Retina (tissue), 1 donor: Measurements from ENCODE around the gene SLC37A4.
"Not testable (repeated sequence)": the region's sequence is repeated elsewhere in the genome, so short reads cannot be mapped to it uniquely, and the experiment has no call there.

Experiments used
- DNase-seq: peaks from one replicate; pipeline ENCODE4 v3.0.0-alpha.2; 2016

SLC37A4 gene

GRCh38 chr11:119041821-119042514 lies 11.3 kb upstream of the SLC37A4 start:
- DNase-seq = no peak

DNA sequence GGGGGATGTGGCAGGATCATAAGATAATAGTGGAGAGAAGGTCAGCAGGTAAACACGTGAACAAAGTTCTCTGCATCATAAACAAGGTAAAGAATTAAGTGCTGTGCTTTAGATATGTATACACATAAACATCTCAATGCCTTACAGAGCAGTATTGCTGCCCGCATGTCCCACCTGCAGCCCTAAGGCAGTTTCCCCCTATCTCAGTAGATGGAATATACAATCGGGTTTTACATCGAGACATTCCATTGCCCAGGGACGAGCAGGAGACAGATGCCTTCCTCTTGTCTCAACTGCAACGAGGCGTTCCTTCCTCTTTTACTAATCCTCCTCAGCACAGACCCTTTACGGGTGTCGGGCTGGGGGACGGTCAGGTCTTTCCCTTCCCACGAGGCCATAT lies 8.8 kb upstream of the SLC37A4 start:
- DNase-seq = not testable (repeated sequence)

- DNase-seq = no peak
Measured at GRCh38 chr11:119038884-119039283, 8.2 kb upstream of the SLC37A4 start.

DNA sequence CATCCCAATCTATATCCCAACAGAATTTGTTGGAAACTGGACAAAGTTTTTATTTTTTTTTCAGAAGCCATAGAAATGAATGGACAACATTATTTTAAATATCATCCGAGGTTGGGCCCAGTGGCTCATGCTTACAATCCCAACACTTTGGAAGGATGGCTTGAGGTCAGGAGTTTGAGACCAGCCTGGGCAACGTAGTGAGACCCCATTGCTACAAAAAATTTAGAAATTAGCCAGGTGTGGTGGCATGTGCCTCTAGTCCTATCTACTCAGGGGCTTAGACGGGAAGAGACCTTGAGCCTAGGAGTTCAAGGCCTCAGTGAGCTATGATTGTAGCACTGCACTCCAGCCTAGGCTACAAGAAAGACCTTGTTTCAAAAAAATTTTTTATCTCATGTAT lies 4.1 kb upstream of the SLC37A4 start:
- DNase-seq = no peak

GRCh38 chr11:119033421-119033820 lies 2.7 kb upstream of the SLC37A4 start:
- DNase-seq = not testable (repeated sequence)

- DNase-seq = no peak
Measured at GRCh38 chr11:119031912-119032280, 1.2 kb upstream of the SLC37A4 start.

- no peak for DNase-seq
Measured at GRCh38 chr11:119030029-119030328, 698 bp downstream of the SLC37A4 start.

DNA sequence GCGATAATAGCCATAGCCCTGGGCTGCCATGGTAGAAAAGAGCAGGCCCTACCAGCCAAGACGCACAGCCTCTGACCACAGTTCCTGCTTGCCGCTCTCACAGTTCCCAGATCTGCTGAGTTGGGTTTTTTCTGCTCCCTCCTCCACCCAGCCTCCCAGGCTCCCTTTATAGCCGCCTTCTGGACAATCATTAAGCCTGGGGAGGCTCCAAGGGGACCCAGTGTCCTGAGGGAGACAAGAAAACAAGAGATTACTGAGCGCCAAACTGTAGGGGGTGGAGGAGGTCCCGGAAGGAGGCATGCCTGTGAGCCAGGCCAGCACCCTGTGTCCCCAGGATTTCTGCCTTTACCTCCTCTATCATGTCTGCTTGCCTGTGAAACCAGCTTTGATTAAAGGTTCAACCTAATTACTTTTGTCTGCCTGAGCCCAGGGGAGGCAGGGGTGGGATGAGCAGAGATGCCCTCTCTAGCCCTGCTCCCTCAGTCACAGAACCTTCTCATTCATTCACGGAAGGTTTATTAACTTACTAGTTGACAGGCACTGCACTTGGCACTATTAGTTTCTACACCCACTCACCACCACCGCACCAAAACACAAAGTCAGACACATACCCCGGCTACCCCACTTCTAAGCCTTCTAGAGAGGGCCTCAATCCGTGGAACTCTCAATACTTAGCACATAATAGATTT lies 1.2 kb downstream of the SLC37A4 start:
- peak; percentile 31 for DNase-seq

DNA sequence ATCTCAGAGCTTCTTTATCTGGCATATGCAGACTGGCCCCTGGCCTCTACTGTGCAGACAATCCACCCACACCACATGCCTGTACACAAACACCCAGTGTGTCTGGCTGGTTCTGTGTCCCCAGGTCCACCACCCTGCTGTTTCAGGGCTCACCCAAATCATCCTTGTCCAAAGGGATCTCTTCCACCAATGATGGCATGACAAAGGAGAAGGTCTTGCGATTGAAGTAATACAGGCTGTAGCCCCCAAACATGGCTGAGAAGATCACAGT lies 1.7 kb downstream of the SLC37A4 start:
- DNase-seq = no peak

DNA sequence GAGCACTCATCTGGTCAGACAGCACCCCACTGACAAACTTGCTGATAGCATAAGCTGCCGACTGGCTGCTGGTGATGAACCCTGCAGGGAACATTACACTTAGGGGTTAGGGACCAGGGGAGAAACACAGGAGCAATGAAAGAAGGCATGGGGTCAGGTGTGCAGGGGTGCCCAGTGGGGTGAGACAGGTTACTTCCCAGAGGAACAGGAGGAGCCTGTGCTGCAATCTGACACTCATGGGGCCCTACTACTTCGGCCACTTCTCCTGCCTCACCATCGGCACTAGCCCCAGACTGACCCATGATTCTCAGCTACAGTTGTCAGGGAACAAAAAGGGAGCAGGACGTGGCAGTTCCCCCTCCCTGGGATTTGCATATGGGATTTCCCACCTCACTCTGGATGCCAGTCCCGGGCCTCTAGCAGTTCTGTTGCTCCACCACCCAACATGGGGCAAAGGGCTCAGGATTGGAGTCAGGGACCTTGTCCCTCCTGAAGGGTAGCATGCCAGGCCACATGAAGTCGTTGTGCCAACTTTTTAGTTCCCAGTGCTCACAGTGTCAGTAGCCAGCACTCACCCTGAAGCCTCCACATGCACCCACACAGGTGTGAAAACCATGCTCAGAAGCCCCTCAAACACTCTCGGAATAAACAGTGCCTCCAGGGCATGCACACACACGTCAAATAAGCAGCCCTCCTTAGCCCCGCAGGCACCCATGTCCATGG lies 2.2 kb downstream of the SLC37A4 start:
- no peak for DNase-seq

DNA sequence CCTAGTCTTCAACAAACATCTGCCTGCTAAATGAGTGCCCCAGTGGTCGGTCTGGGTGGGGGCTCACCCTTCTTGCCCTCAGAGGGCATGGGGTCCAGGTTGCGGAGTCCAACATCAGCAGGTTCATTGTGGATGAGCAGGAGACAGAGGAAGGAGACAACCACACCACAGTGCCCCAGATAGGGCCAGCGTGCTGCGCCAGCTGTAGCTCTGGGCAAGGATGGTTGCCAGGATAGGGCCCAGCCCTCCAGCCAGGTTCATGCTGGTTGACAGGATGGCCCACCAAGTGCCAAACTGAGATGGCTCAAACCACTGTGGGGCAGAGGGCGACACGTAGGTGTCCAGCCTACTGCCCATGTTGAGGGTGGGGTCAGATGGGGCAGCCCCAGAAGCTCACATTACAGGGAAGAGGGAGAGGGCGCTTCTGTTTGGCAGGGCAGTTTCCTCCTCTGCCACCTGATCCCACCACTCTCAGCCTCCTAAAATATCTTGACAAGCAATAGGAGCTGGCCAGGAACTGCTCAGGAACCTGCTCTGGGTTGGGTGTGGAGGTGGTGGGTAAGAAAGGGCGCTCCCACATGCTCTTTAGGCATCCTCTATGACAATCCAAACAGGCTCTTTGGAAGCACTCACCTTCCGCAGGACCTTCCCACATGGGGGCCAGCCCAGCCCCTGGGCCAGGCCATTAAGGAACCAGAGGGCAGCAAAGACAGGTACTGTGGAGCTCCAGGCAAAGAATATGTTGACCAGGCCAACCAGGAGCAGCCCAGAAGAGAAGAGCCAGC lies 2.9 kb downstream of the SLC37A4 start:
- no peak for DNase-seq

DNA sequence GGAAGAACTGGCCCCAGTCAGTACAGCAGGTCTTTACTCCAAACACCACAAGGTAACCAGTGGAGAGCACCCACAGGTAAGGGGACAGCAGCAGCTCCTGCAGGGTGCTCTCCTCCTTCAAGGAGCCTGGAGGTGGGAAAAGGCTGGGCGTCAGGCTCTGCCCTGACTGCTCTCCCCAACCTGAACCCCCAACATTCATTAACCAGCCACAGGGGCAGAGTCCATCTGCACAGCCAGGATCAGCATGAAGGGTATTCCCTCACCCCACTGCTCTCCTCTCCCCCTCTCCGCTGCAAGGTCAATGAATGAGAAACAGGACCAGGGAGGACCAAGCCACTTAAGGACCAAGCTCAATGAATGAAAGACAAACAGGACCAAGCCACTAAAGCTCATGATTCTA lies 3.7 kb downstream of the SLC37A4 start:
- no peak for DNase-seq

- DNase-seq = no peak
Measured at GRCh38 chr11:119025978-119026766, 4.5 kb downstream of the SLC37A4 start.

- DNase-seq = no peak
Measured at GRCh38 chr11:119025541-119025940, 5.1 kb downstream of the SLC37A4 start.

DNA sequence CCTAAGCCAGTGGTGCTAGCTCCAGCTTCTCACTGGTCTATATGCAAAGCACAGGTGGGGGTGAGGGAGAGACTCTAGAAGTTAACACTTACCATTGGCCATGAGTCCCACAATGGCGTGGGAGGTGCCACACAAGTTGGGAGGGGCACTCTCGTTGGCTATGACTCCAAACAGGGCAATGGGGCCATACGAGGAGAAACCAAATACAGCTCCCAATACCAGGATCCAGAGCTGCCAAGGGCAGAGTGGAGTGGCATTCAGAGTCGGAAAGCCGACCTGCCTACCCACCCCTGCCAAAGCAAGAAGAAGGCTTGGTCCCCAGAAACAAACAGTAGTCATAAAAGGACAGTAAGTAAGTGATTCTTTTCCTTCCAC lies 5.6 kb downstream of the SLC37A4 start:
- no peak for DNase-seq

DNA sequence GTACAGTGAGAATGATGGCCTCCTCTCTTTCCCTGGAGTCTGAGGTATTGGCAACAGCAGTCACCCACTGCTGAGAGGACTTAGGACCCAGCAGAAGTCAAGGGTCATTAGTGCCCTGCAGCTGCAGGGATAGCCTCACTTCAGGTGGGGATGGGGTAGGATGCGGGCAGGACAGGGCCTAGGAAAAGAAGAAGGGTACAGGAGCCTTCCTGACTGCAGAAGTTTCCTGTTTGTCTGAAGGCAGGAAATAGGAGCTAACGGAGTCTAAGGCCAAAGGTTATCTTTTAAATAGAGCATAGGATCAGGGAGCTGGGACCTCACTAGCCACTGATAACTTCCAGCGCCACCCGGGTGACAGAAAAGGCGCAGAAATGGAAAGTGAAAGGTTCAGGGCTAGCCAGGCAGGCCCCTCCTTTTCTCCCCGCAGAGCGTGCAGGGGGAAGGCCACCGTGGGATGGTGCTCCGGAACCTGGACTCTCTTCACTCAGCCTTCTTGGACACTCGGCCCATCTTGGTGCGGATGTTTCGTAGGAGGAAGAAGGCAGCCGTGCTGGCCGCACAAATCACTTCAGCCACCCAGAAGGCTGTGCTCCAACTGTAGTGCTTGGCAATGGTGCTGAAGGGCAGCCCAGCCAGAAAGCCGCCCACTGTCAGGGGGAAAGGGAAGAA lies 6.1 kb downstream of the SLC37A4 start:
- no peak for DNase-seq

DNA sequence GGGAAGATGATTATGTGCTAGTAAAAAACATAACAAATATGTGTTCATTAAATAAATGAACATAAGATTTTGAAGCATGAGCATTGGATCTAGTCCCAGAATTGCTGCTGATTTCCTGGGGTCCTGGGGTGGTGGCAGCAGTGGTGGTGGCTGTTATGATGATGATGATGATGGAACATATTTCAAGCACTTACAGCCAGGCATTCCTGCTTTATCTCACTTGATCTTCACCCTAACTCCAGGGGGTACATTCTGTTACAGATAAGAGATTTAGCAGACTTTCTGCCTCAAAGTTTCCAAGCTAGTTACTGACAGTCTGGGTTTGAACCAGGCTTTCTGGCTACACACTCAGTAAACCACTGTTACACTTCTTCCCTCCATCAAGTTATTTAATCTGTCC lies 6.9 kb downstream of the SLC37A4 start:
- DNase-seq = no peak

- DNase-seq = no peak
Measured at GRCh38 chr11:119021631-119022030, 9.0 kb downstream of the SLC37A4 start.

DNA sequence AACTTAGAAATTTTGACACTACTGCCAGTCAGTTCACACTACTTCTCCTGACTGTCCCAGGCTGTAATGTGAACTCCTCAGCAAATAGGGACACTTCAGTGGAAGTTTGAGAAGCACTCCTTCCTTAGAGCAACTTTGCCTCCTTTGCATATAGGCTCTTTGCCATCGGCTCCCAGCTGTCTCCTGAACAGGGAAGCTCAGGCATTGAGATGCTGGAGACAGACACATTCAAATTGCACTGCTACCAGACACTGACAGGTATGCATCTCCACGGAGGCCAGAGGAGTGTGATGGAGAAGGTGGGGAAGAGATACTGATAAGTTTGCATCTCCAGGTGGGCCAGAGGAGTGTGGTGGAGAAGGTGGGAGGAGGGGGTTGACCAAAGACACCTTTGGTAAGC lies 10.7 kb downstream of the SLC37A4 start:
- DNase-seq = no peak

DNA sequence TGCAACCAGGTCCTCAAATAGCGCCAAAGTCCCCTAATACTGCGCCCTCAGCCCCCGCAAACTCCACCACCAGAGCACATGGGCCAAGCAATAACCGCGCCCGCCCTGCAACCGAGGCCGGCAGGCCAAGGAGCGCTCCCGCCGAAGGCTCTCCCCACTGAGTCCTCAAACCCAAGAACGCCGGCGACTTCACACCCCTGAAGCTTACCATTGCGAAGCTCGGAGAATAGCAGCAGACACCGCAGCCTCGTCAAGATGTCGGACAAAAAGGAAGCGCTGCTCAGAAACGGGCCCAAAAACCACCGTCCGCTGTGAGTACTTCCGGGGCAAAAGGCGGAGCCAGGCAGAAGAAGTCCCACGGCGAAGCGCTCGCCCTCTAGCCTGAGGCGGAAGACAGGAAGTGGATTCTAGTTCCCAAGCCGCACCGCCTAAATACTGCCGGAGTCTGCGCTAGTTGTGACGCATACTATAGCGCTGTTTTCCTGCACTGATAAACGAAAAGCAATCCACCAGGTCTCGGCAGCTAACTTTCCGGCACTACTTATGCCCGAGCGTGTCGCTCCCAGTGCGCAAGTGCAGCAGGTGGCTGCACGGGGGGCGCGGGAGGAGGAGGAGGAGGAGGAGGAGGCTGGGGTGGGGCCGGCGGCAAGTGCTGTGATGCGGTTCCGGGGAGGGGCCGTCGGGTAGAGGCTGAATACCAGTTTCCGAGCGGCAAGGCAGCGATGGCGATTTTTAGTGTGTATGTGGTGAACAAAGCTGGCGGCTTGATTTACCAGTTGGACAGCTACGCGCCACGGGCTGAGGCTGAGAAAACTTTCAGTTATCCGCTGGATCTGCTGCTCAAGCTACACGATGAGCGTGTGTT lies 12.4 kb downstream of the SLC37A4 start, which contains the start of the genes RPS25 and TRAPPC4:
Gene RPS25 (minus strand): TSS at position 270 of the 865 bp plus-strand sequence. CDS start 59 bp downstream, at position 211.
Gene TRAPPC4 (plus strand): TSS at position 693 of the 865 bp plus-strand sequence. CDS start 30 bp downstream, at position 723.
- peak; percentile 98 for DNase-seq

DNA sequence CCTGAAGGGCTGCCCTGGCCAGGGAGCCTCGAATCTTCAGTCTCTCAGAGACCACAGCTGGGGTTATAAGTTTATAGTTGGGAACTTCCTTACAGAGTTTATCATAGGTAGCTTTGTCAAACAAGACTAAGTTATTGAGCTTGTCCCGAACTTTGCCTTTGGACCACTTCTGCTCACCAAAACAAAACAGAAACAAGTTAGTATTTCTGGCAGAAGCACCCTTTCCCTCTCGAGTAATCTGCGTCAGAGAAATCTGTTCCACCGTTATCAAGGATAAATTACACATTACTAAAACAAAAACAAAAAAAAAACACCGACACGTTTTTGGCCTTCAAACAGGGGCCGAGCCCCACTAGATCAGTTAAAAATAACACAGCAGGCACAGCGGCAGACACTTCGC lies 13.3 kb downstream of the SLC37A4 start:
- not testable (repeated sequence) for DNase-seq
